Lung (tissue), 16 donors: ENCODE data around the gene OR12D1. TPM values are rescaled to one million over a fixed set of nuclear protein-coding genes. Genes with fewer than 3 reads are reported as not detected.

Source experiments
- ATAC-seq: fragments of 200-7000 bp; cut with Tn5 transposase; one replicate; pipeline ENCODE4 v1.9.1; 2020; ENCODE audit warnings: moderate number of reproducible peaks; ENCODE audit not compliant: insufficient read depth, low FRiP score
- DNase-seq, 3 donors: peaks; one replicate each; pipeline ENCODE4 v3.0.0-alpha.2; 2013 to 2017
- H3K27ac ChIP-seq, 2 donors: one replicate each; pipeline ENCODE4 v1.5.1; 2013; ENCODE audit warnings: mild to moderate bottlenecking in 2 of 2, moderate library complexity in 2 of 2, control low read depth in 1 of 2, inconsistent platforms in 1 of 2, low read depth in 1 of 2, low read length in 1 of 2
- H3K27me3 ChIP-seq, 3 donors: one replicate each; pipeline ENCODE4 v1.5.1; 2013; ENCODE audit warnings: low read length in 2 of 3; ENCODE audit not compliant: control insufficient read depth in 3 of 3, insufficient read depth in 3 of 3
- H3K36me3 ChIP-seq, 4 donors: one replicate each; pipeline ENCODE4 v1.5.1; 2013; ENCODE audit warnings: low read length in 4 of 4, mild to moderate bottlenecking in 1 of 4, moderate library complexity in 1 of 4; ENCODE audit not compliant: control insufficient read depth in 4 of 4, insufficient read depth in 4 of 4
- H3K4me1 ChIP-seq, 5 donors: one replicate each; pipeline ENCODE4 v1.5.1; 2013; ENCODE audit warnings: low read length in 5 of 5, mild to moderate bottlenecking in 2 of 5, moderate library complexity in 1 of 5; ENCODE audit not compliant: control insufficient read depth in 5 of 5, insufficient read depth in 5 of 5
- H3K4me3 ChIP-seq: one replicate; pipeline ENCODE4 v1.5.1; 2013; ENCODE audit warnings: mild to moderate bottlenecking, control low read depth, moderate library complexity
- H3K9ac ChIP-seq, 2 donors: one replicate each; pipeline ENCODE4 v1.5.1; 2013; ENCODE audit warnings: low read length in 2 of 2, control low read depth in 1 of 2; ENCODE audit not compliant: insufficient read depth in 1 of 2
- H3K9me3 ChIP-seq, 4 donors: one replicate each; pipeline ENCODE4 v1.5.1; 2013; ENCODE audit warnings: low read length in 3 of 4, mild to moderate bottlenecking in 1 of 4, moderate library complexity in 1 of 4; ENCODE audit not compliant: control insufficient read depth in 4 of 4, insufficient read depth in 3 of 4
- WGBS, 2 donors: extraction: QIAGEN DNeasy Blood & Tissue Kit; methylation state at CpG; one replicate each; pipeline ENCODE4 v1.1.7; 2013; 5-methylcytosine and 5-hydroxymethylcytosine counted together
- long read RNA-seq, 5 donors: transcript quantifications; one replicate each; lab custom pipeline, GENCODE V29; 2026
- polyA plus RNA-seq, 2 donors: library from polyadenylated mRNA; stranded (reverse); fragments of 200-250 nt; gene quantifications; one replicate each; pipeline ENCODE4 v1.2.1, GENCODE V29; 2013
- total RNA-seq, 2 donors: library from RNA; depleted of rRNA in 1 of 2; stranded (reverse); fragments of >200 nt in 1 of 2; gene quantifications; one replicate each; pipeline ENCODE4 v1.2.1, GENCODE V29; 2014 to 2021
- TF ChIP-seq, protein P1 (sequence below): IDR thresholded peaks from 2 replicates; pipeline ENCODE4 v1.5.1; 2012; ENCODE audit warnings: mild to moderate bottlenecking; ENCODE audit errors: control extremely low read depth, extremely low read depth
- donor health status: control.
- donor health status: control.
- donor health status: Bipolar disorder and iron deficiency.
- donor health status: healthy.
- donor health status: DM: yes; HTN: yes; CAD: no.

The OR12D1 gene
- total RNA-seq (not detected), polyA plus RNA-seq (not detected)
- long read RNA-seq, donor 1 = 0 reads
- long read RNA-seq, donor 2 = 0 reads
- long read RNA-seq, donor 3 = 0 reads
- long read RNA-seq, donor 4 = 0 reads
- long read RNA-seq, donor 5 = 0 reads

DNA sequence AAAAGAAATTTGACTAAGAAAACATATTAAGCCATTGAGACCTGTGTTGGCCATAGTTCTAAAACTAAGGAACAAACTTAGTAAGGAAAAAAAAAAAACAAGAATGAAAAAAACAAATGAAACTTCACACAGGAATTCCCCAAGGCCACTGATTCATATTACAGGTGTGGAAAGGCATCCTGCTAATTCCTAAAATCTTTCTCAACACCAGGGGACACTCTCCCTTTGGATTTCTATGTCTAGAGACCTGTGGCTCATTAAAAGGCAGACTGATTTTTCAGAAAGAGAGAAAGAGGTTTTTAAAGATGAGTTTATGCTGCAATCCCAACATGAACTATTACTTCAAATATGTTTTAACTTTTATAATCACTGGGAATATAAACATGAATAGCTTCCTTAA lies at the start of gene OR12D1:
Gene OR12D1, plus strand, starts transcription at position 341 of the 400 bp plus-strand sequence.
- Histone ChIP-seq H3K27me3 (no peaks in the 10 kb centered on the region), H3K9me3 (peaks cover 0 to 2% (median 0%) of the 10 kb centered on the region in 4 donors), H3K36me3 (no peaks in the 10 kb centered on the region), H3K27ac (no peak within 1 kb of the TSS), H3K4me1 (no peaks in the 10 kb centered on the region), H3K9ac (no peak within 1 kb of the TSS), H3K4me3 (no peak within 1 kb of the TSS)
- ATAC-seq (no peak), DNase-seq (peak in 1 of 3 donors; percentile 14)
- TF ChIP-seq, protein P1, sequence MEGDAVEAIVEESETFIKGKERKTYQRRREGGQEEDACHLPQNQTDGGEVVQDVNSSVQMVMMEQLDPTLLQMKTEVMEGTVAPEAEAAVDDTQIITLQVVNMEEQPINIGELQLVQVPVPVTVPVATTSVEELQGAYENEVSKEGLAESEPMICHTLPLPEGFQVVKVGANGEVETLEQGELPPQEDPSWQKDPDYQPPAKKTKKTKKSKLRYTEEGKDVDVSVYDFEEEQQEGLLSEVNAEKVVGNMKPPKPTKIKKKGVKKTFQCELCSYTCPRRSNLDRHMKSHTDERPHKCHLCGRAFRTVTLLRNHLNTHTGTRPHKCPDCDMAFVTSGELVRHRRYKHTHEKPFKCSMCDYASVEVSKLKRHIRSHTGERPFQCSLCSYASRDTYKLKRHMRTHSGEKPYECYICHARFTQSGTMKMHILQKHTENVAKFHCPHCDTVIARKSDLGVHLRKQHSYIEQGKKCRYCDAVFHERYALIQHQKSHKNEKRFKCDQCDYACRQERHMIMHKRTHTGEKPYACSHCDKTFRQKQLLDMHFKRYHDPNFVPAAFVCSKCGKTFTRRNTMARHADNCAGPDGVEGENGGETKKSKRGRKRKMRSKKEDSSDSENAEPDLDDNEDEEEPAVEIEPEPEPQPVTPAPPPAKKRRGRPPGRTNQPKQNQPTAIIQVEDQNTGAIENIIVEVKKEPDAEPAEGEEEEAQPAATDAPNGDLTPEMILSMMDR = no peak

DNA sequence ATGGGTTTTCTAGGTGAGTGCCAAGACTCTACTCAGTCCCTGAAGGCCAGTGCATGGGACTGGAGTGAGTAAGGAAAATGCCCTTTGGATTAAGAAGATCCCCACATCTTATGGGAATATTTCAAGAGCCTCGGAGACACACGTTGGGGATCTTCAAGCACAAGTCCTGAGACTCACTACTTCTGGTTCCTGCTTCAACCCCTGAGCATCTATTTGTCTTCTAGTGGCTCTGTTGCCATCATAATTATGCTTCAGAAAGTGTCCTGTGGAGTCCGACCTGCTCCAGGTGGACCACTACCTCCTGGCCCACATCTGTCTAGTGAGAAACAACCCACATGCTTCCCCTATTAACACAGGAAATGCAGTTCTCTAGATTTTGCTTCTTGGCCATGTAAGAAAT lies 46.0 kb upstream of the OR12D1 start, which contains the start of gene OR5V1:
Gene OR5V1, minus strand, starts transcription at position 101 of the 400 bp plus-strand sequence. CDS start 12,670 bp downstream, outside the sequence.
- Histone ChIP-seq H3K36me3 (no peaks in the 10 kb centered on the region), H3K27ac (no peak within 1 kb of the TSS), H3K4me1 (no peaks in the 10 kb centered on the region), H3K9me3 (no peaks in the 10 kb centered on the region), H3K4me3 (no peak within 1 kb of the TSS), H3K9ac (no peak within 1 kb of the TSS), H3K27me3 (no peaks in the 10 kb centered on the region)
- TF ChIP-seq, protein P1 = no peak
- no peak for ATAC-seq
- no peak for DNase-seq
- WGBS, 2 donors = 81 to 91% methylated on average over 3 of the region's 3 CpGs

DNA sequence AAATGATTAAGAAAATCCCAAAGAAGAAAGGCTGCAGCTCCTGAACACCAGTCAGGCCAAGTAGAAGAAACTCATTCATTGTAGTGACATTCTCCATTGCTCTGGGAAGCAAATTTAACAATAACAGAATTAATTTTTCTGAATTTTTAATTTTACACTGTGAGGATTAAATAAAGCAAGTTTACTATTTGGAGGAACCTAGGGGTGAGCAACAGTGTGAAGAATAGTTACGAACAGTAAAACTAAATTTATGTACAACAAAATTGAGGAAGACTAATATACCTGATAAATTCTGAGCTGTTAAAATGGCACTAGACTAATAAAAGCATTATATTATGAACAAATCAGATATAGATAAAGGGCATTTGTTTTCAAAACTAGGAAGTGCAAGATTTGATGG lies 39.5 kb upstream of the OR12D1 start, which contains the start of gene OR12D3:
Gene OR12D3, minus strand, starts transcription at position 101 of the 400 bp plus-strand sequence. Its CDS starts 4 bp downstream, at position 97.
- TF ChIP-seq, protein P1 = no peak
- 93 to 95% methylated on average over 1 of the region's 1 CpG for WGBS, 2 donors

DNA sequence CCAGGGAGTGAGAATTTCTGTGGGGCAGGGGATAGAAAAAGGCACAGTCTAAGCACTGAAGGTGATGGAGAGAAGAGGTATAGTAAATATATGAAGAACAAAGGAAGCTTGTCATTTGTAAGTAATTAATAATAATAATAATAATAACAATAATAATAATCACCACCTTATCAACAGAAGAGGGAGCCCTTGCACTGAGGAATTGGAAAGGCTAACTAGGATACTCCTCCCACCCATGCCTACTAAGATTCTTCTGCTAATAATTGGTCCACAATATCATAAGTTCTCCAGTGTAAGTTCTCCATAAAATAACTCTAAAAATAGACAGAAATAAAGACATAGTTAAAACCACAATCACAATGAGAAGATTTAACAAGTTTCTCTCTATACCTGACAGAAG lies 38.7 kb upstream of the OR12D1 start:
- Histone ChIP-seq H3K36me3 (no peaks in the 10 kb centered on the region), H3K9ac (no peak overlapping the region)
- ATAC-seq = no peak

More for the DNA sequence above, 39.5 kb upstream of the OR12D1 start, which contains the start of gene OR12D3:
- Histone ChIP-seq H3K9ac (no peak within 1 kb of the TSS), H3K4me3 (no peak within 1 kb of the TSS), H3K27me3 (no peaks in the 10 kb centered on the region), H3K4me1 (no peaks in the 10 kb centered on the region), H3K9me3 (peaks cover 0 to 2% (median 0%) of the 10 kb centered on the region in 4 donors), H3K27ac (no peak within 1 kb of the TSS), H3K36me3 (no peaks in the 10 kb centered on the region)
- DNase-seq (no peak), ATAC-seq (no peak)

More for the DNA sequence above, 38.7 kb upstream of the OR12D1 start:
- Histone ChIP-seq H3K27me3 (no peaks in the 10 kb centered on the region), H3K4me1 (no peaks in the 10 kb centered on the region), H3K27ac (no peak overlapping the region), H3K9me3 (peaks cover 0 to 3% (median 0%) of the 10 kb centered on the region in 4 donors), H3K4me3 (no peak overlapping the region)
- TF ChIP-seq, protein P1 = no peak
- DNase-seq = peak in 2 of 3 donors; percentile 7 to 32
